Liver (tissue), 3 donors: Measurements from ENCODE around the gene TIMM8B.

Source experiments
- CTCF ChIP-seq: fragments of 150-350 bp; IDR thresholded peaks from 2 replicates; pipeline ENCODE4 v1.5.1; 2017; ENCODE audit warnings: improper control_type of control experiment, low read depth, low read length; ENCODE audit not compliant: missing input control
- FOXA1 ChIP-seq: IDR thresholded peaks from 2 replicates; pipeline ENCODE4 v1.6.1; 2016; ENCODE audit warnings: antibody characterized with exemption
- GABPA ChIP-seq, 2 donors: IDR thresholded peaks in 1 of 2; conservative IDR thresholded peaks in 1 of 2; 2 replicates each; pipeline ENCODE4 v1.6.1; 2016; ENCODE audit warnings: antibody characterized with exemption in 2 of 2, mild to moderate bottlenecking in 1 of 2, moderate library complexity in 1 of 2
- HNF4A ChIP-seq, 2 donors: conservative IDR thresholded peaks; 2 replicates each; pipeline ENCODE4 v1.6.1; 2016; ENCODE audit warnings: antibody characterized with exemption in 2 of 2, mild to moderate bottlenecking in 2 of 2
- JUND ChIP-seq, 2 donors: IDR thresholded peaks; 2 replicates each; pipeline ENCODE4 v1.6.1; 2016; ENCODE audit warnings: antibody characterized with exemption in 2 of 2
- MAX ChIP-seq: IDR thresholded peaks from 2 replicates; pipeline ENCODE4 v1.6.1; 2016; ENCODE audit warnings: antibody characterized with exemption
- RAD21 ChIP-seq, 2 donors: IDR thresholded peaks; 2 replicates each; pipeline ENCODE4 v1.6.1; 2016; ENCODE audit warnings: antibody characterized with exemption in 2 of 2, mild to moderate bottlenecking in 2 of 2
- REST ChIP-seq: IDR thresholded peaks from 2 replicates; pipeline ENCODE4 v1.6.1; 2016; ENCODE audit warnings: antibody characterized with exemption, mild to moderate bottlenecking
- SP1 ChIP-seq: IDR thresholded peaks from 2 replicates; pipeline ENCODE4 v1.6.1; 2018; ENCODE audit warnings: antibody characterized with exemption, mild to moderate bottlenecking
- TAF1 ChIP-seq: conservative IDR thresholded peaks from 2 replicates; pipeline ENCODE4 v1.6.1; 2016; ENCODE audit warnings: antibody characterized with exemption, mild to moderate bottlenecking
- YY1 ChIP-seq: IDR thresholded peaks from 2 replicates; pipeline ENCODE4 v1.6.1; 2016; ENCODE audit warnings: antibody characterized with exemption, mild to moderate bottlenecking
- ZBTB33 ChIP-seq: IDR thresholded peaks from 2 replicates; pipeline ENCODE4 v1.6.1; 2016; ENCODE audit warnings: antibody characterized with exemption
- donor health status: healthy.
- donor health status: healthy.

- no peak for TF ChIP-seq RAD21 (IDR thresholded peaks at IDR 0.05)
- no peak for TF ChIP-seq CTCF
- no peak for TF ChIP-seq SP1
- no peak for TF ChIP-seq GABPA (IDR thresholded peaks at IDR 0.05 in 1 of 2, conservative IDR thresholded peaks at IDR 0.05 in 1 of 2)
- no peak for TF ChIP-seq TAF1
- TF ChIP-seq ZBTB33 = no peak
- TF ChIP-seq REST = no peak
- no peak for TF ChIP-seq MAX
- TF ChIP-seq YY1 = no peak
- TF ChIP-seq JUND (IDR thresholded peaks at IDR 0.05) = no peak
- no peak for TF ChIP-seq FOXA1
- TF ChIP-seq HNF4A (conservative IDR thresholded peaks at IDR 0.05) = no peak
These were observed 35.8 kb downstream of the TIMM8B start for GRCh38 chr11:112050721-112051120.
